GM23338 (cell line): ENCODE data around the gene ZDHHC6. TPM values are rescaled to one million over a fixed set of nuclear protein-coding genes. Genes with fewer than 3 reads are reported as not detected.

Experiments used
- ATAC-seq: fragments of 200-7000 bp; cut with Tn5 transposase; 3 replicates; pipeline ENCODE4 v1.9.1; 2020
- DNase-seq: peaks from one replicate; pipeline ENCODE4 v3.0.0-alpha.2; 2015; ENCODE audit warnings: low spot score
- H2AFZ ChIP-seq: fragments of 200-600 bp; sonication (generic); 2 replicates; pipeline ENCODE4 v1.8.0; 2016; ENCODE audit warnings: antibody characterized with exemption, mild to moderate bottlenecking, moderate library complexity
- H3F3A ChIP-seq: fragments of 200-600 bp; sonication (generic); replicated peaks from 2 replicates; pipeline ENCODE4 v1.8.0; 2017; ENCODE audit warnings: antibody characterized with exemption, mixed run types, low read depth
- H3K27ac ChIP-seq: fragments of 200-600 bp; sonication (generic); 2 replicates; pipeline ENCODE4 v1.6.1; 2016; ENCODE audit warnings: low read depth
- H3K27me3 ChIP-seq: fragments of 200-600 bp; sonication (generic); 2 replicates; pipeline ENCODE4 v1.8.0; 2016; ENCODE audit warnings: mild to moderate bottlenecking, mixed run types, moderate library complexity; ENCODE audit not compliant: insufficient read depth
- H3K36me3 ChIP-seq: fragments of 200-600 bp; sonication (generic); 2 replicates; pipeline ENCODE4 v1.8.0; 2016; ENCODE audit warnings: mild to moderate bottlenecking; ENCODE audit not compliant: insufficient read depth
- H3K4me1 ChIP-seq: fragments of 200-600 bp; sonication (generic); 2 replicates; pipeline ENCODE4 v1.8.0; 2016; ENCODE audit warnings: mild to moderate bottlenecking, moderate library complexity; ENCODE audit not compliant: insufficient read depth
- H3K4me2 ChIP-seq: fragments of 200-600 bp; sonication (generic); 2 replicates; pipeline ENCODE4 v1.7.1; 2017; ENCODE audit warnings: mixed run types
- H3K4me3 ChIP-seq: fragments of 200-600 bp; sonication (generic); 2 replicates; pipeline ENCODE4 v1.6.1; 2016; ENCODE audit warnings: mixed run types
- H3K79me2 ChIP-seq: fragments of 200-600 bp; sonication (generic); replicated peaks from 2 replicates; pipeline ENCODE4 v1.8.0; 2017; ENCODE audit warnings: mild to moderate bottlenecking; ENCODE audit not compliant: insufficient read depth
- H3K9me2 ChIP-seq: fragments of 200-600 bp; sonication (generic); 2 replicates; pipeline ENCODE4 v1.8.0; 2017; ENCODE audit not compliant: insufficient read depth
- H4K20me1 ChIP-seq: fragments of 200-600 bp; sonication (generic); replicated peaks from 2 replicates; pipeline ENCODE4 v1.8.0; 2017; ENCODE audit warnings: mild to moderate bottlenecking; ENCODE audit not compliant: insufficient read depth
- H3K27ac Mint-ChIP-seq: 2 replicates; pipeline ENCODE4 v1.8.0; 2020; ENCODE audit warnings: inconsistent platforms, mild to moderate bottlenecking, moderate library complexity, mixed read lengths
- H3K27me3 Mint-ChIP-seq: 3 replicates; pipeline ENCODE4 v1.8.0; 2022; ENCODE audit warnings: low read depth, mild to moderate bottlenecking, moderate library complexity, mixed read lengths, inconsistent platforms; ENCODE audit not compliant: insufficient read depth, poor library complexity
- H3K36me3 Mint-ChIP-seq: 3 replicates; pipeline ENCODE4 v1.8.0; 2021; ENCODE audit warnings: low read depth, mild to moderate bottlenecking, inconsistent platforms, moderate library complexity, mixed read lengths
- H3K4me1 Mint-ChIP-seq: 3 replicates; pipeline ENCODE4 v1.8.0; 2020; ENCODE audit warnings: mild to moderate bottlenecking, inconsistent platforms, mixed read lengths
- H3K4me3 Mint-ChIP-seq: 3 replicates; pipeline ENCODE4 v1.8.0; 2021; ENCODE audit warnings: moderate library complexity, mild to moderate bottlenecking, inconsistent platforms, mixed read lengths
- H3K9me3 Mint-ChIP-seq: 3 replicates; pipeline ENCODE4 v1.8.0; 2020; ENCODE audit warnings: moderate library complexity, mild to moderate bottlenecking, inconsistent platforms, mixed read lengths
- CREB1 ChIP-seq: fragments of 250-450 bp; sonication (Bioruptor Pico); IDR thresholded peaks from 2 replicates; pipeline ENCODE4 v1.5.0; 2020; ENCODE audit warnings: low read depth, mild to moderate bottlenecking, moderate library complexity
- EZH2 ChIP-seq: fragments of 200-600 bp; sonication (generic); IDR thresholded peaks from one replicate; pipeline ENCODE4 v1.8.0; 2017; ENCODE audit warnings: antibody characterized with exemption, mild to moderate bottlenecking, low read depth; ENCODE audit not compliant: unreplicated experiment
- EZH2phosphoT487 ChIP-seq: fragments of 200-600 bp; sonication (generic); IDR thresholded peaks from one replicate; pipeline ENCODE4 v1.8.1; 2018; ENCODE audit warnings: antibody characterized with exemption; ENCODE audit not compliant: unreplicated experiment
- JUNB ChIP-seq: IDR thresholded peaks from one replicate; pipeline ENCODE4 v1.6.1; 2016; ENCODE audit warnings: antibody characterized with exemption; ENCODE audit not compliant: unreplicated experiment
- NANOG ChIP-seq: IDR thresholded peaks from 2 replicates; pipeline ENCODE4 v1.6.1; 2016; ENCODE audit warnings: antibody characterized with exemption, borderline replicate concordance
- POLR2AphosphoS5 ChIP-seq: IDR thresholded peaks from 2 replicates; pipeline ENCODE4 v1.6.1; 2016; ENCODE audit warnings: antibody characterized with exemption, low read depth
- STAT1 ChIP-seq: IDR thresholded peaks from one replicate; pipeline ENCODE4 v1.6.1; 2016; ENCODE audit warnings: antibody characterized with exemption; ENCODE audit not compliant: unreplicated experiment
- ZNF114 ChIP-seq: fragments of 250-450 bp; sonication (Bioruptor Pico); IDR thresholded peaks from 2 replicates; pipeline ENCODE4 v1.5.0; 2020; ENCODE audit warnings: mild to moderate bottlenecking, moderate library complexity
- ZNF331 ChIP-seq: fragments of 250-450 bp; sonication (Bioruptor Pico); IDR thresholded peaks from 2 replicates; pipeline ENCODE4 v1.5.0; 2020; ENCODE audit warnings: low read depth, mild to moderate bottlenecking, moderate library complexity
- polyA plus RNA-seq: library from polyadenylated mRNA; unstranded; fragments of >200 nt; fragmentation: Nextera tagmentation; extraction: Ambion mirVana; gene quantifications from 2 replicates; pipeline ENCODE4 v1.2.1, GENCODE V29; 2016
- total RNA-seq: library from RNA; depleted of rRNA; stranded (reverse); fragments of >200 nt; shearing (Covaris generic); gene quantifications from 2 replicates; pipeline ENCODE4 v1.2.3, GENCODE V29; 2014
- TF ChIP-seq, protein P1 (sequence below), 2 experiments: fragments of 200-600 bp in 1 of 2; sonication (generic) in 1 of 2; conservative IDR thresholded peaks; 2 replicates each; pipeline versions ENCODE4 v1.5.1 to v1.6.1; 2016 to 2017; ENCODE audit warnings: antibody characterized with exemption in 2 of 2, low read depth in 2 of 2, mild to moderate bottlenecking in 2 of 2, moderate library complexity in 1 of 2
- TF ChIP-seq, protein P2 (sequence below): IDR thresholded peaks from 2 replicates; pipeline ENCODE4 v1.6.1; 2016; ENCODE audit warnings: antibody characterized with exemption
- TF ChIP-seq, protein P3 (sequence below): fragments of 250-450 bp; sonication (Bioruptor Pico); IDR thresholded peaks from 2 replicates; pipeline ENCODE4 v1.5.0; 2020; ENCODE audit warnings: mild to moderate bottlenecking, moderate library complexity
- TF ChIP-seq, protein P4 (sequence below): IDR thresholded peaks from one replicate; pipeline ENCODE4 v1.6.1; 2018; ENCODE audit warnings: antibody characterized with exemption; ENCODE audit not compliant: unreplicated experiment

The ZDHHC6 gene
- total and polyA plus RNA-seq, 2 experiments from 2014 or later: 24.6 to 33.7 TPM

DNA sequence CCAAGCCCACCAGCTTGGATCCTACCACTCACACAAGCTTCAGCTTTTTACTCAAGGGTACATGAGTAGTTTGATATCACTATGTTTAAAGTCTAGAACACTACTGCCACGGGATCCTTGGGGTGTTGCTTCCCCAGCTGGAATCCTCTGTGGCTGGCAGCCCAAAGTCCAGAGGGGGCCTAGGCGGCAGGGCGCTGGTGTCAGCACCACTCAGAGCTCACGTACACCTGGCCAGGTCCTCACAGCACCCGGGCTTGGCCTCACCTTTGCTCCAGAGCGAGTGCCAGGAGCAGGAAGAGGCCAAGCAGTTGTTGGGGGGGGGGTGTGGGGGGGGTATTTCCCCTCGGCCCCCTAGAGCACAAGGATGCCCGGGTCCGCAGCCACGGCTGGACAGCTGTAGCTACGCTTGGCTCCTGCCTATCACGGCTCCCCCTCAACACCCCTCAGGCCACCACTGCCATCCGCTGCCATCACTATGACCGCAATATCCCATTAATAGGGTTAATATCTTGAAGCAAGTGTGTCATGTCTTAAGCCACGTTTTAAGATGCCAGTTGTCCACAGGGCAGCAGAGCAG is 17.0 kb downstream of the ZDHHC6 start:
- Histone ChIP-seq H3K4me3 (no peak overlapping the region), H3K79me2 (no peaks in the 10 kb centered on the region), H4K20me1 (no peaks in the 10 kb centered on the region), H3F3A (no peaks in the 10 kb centered on the region), H3K9me2 (no peaks in the 10 kb centered on the region), H3K27me3 (no peaks in the 10 kb centered on the region), H3K27ac (no peak overlapping the region), H3K4me1 (no peaks in the 10 kb centered on the region), H2AFZ (no peak overlapping the region), H3K4me2 (no peak overlapping the region), H3K36me3 (peaks cover 26% of the 10 kb centered on the region; the same call in 1 of the 2 replicates)
- Mint-ChIP-seq H3K27me3 (peaks cover 2% of the 10 kb centered on the region), H3K36me3 (peaks cover 13% of the 10 kb centered on the region), H3K4me1 (no peaks in the 10 kb centered on the region), H3K9me3 (no peaks in the 10 kb centered on the region), H3K4me3 (no peak overlapping the region), H3K27ac (no peak overlapping the region)
- DNase-seq (no peak), ATAC-seq (no peak)
- TF ChIP-seq ZNF331 (CRISPR knock-in tag) (no peak), POLR2AphosphoS5 (no peak), JUNB (no peak), NANOG (no peak), EZH2 (no peak), ZNF114 (CRISPR knock-in tag) (no peak), EZH2phosphoT487 (no peak), CREB1 (CRISPR knock-in tag) (no peak), STAT1 (no peak)
- TF ChIP-seq, protein P1, sequence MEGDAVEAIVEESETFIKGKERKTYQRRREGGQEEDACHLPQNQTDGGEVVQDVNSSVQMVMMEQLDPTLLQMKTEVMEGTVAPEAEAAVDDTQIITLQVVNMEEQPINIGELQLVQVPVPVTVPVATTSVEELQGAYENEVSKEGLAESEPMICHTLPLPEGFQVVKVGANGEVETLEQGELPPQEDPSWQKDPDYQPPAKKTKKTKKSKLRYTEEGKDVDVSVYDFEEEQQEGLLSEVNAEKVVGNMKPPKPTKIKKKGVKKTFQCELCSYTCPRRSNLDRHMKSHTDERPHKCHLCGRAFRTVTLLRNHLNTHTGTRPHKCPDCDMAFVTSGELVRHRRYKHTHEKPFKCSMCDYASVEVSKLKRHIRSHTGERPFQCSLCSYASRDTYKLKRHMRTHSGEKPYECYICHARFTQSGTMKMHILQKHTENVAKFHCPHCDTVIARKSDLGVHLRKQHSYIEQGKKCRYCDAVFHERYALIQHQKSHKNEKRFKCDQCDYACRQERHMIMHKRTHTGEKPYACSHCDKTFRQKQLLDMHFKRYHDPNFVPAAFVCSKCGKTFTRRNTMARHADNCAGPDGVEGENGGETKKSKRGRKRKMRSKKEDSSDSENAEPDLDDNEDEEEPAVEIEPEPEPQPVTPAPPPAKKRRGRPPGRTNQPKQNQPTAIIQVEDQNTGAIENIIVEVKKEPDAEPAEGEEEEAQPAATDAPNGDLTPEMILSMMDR (conservative IDR thresholded peaks at IDR 0.05; ENCODE audit: low read depth in 2 of 2): no peak
- TF ChIP-seq, protein P2, sequence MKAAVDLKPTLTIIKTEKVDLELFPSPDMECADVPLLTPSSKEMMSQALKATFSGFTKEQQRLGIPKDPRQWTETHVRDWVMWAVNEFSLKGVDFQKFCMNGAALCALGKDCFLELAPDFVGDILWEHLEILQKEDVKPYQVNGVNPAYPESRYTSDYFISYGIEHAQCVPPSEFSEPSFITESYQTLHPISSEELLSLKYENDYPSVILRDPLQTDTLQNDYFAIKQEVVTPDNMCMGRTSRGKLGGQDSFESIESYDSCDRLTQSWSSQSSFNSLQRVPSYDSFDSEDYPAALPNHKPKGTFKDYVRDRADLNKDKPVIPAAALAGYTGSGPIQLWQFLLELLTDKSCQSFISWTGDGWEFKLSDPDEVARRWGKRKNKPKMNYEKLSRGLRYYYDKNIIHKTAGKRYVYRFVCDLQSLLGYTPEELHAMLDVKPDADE: no peak
- TF ChIP-seq, protein P3, sequence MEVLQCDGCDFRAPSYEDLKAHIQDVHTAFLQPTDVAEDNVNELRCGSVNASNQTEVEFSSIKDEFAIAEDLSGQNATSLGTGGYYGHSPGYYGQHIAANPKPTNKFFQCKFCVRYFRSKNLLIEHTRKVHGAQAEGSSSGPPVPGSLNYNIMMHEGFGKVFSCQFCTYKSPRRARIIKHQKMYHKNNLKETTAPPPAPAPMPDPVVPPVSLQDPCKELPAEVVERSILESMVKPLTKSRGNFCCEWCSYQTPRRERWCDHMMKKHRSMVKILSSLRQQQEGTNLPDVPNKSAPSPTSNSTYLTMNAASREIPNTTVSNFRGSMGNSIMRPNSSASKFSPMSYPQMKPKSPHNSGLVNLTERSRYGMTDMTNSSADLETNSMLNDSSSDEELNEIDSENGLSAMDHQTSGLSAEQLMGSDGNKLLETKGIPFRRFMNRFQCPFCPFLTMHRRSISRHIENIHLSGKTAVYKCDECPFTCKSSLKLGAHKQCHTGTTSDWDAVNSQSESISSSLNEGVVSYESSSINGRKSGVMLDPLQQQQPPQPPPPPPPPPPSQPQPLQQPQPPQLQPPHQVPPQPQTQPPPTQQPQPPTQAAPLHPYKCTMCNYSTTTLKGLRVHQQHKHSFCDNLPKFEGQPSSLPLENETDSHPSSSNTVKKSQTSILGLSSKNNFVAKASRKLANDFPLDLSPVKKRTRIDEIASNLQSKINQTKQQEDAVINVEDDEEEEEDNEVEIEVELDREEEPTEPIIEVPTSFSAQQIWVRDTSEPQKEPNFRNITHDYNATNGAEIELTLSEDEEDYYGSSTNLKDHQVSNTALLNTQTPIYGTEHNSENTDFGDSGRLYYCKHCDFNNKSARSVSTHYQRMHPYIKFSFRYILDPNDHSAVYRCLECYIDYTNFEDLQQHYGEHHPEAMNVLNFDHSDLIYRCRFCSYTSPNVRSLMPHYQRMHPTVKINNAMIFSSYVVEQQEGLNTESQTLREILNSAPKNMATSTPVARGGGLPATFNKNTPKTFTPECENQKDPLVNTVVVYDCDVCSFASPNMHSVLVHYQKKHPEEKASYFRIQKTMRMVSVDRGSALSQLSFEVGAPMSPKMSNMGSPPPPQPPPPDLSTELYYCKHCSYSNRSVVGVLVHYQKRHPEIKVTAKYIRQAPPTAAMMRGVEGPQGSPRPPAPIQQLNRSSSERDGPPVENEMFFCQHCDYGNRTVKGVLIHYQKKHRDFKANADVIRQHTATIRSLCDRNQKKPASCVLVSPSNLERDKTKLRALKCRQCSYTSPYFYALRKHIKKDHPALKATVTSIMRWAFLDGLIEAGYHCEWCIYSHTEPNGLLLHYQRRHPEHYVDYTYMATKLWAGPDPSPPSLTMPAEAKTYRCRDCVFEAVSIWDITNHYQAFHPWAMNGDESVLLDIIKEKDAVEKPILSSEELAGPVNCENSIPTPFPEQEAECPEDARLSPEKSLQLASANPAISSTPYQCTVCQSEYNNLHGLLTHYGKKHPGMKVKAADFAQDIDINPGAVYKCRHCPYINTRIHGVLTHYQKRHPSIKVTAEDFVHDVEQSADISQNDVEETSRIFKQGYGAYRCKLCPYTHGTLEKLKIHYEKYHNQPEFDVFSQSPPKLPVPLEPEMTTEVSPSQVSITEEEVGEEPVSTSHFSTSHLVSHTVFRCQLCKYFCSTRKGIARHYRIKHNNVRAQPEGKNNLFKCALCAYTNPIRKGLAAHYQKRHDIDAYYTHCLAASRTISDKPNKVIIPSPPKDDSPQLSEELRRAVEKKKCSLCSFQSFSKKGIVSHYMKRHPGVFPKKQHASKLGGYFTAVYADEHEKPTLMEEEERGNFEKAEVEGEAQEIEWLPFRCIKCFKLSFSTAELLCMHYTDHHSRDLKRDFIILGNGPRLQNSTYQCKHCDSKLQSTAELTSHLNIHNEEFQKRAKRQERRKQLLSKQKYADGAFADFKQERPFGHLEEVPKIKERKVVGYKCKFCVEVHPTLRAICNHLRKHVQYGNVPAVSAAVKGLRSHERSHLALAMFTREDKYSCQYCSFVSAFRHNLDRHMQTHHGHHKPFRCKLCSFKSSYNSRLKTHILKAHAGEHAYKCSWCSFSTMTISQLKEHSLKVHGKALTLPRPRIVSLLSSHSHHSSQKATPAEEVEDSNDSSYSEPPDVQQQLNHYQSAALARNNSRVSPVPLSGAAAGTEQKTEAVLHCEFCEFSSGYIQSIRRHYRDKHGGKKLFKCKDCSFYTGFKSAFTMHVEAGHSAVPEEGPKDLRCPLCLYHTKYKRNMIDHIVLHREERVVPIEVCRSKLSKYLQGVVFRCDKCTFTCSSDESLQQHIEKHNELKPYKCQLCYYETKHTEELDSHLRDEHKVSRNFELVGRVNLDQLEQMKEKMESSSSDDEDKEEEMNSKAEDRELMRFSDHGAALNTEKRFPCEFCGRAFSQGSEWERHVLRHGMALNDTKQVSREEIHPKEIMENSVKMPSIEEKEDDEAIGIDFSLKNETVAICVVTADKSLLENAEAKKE (CRISPR knock-in tag): no peak
- TF ChIP-seq, protein P4, sequence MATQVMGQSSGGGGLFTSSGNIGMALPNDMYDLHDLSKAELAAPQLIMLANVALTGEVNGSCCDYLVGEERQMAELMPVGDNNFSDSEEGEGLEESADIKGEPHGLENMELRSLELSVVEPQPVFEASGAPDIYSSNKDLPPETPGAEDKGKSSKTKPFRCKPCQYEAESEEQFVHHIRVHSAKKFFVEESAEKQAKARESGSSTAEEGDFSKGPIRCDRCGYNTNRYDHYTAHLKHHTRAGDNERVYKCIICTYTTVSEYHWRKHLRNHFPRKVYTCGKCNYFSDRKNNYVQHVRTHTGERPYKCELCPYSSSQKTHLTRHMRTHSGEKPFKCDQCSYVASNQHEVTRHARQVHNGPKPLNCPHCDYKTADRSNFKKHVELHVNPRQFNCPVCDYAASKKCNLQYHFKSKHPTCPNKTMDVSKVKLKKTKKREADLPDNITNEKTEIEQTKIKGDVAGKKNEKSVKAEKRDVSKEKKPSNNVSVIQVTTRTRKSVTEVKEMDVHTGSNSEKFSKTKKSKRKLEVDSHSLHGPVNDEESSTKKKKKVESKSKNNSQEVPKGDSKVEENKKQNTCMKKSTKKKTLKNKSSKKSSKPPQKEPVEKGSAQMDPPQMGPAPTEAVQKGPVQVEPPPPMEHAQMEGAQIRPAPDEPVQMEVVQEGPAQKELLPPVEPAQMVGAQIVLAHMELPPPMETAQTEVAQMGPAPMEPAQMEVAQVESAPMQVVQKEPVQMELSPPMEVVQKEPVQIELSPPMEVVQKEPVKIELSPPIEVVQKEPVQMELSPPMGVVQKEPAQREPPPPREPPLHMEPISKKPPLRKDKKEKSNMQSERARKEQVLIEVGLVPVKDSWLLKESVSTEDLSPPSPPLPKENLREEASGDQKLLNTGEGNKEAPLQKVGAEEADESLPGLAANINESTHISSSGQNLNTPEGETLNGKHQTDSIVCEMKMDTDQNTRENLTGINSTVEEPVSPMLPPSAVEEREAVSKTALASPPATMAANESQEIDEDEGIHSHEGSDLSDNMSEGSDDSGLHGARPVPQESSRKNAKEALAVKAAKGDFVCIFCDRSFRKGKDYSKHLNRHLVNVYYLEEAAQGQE: no peak
